Left colon (tissue), 2 donors: Measurements from ENCODE around the gene ZMYM5. TPM values are rescaled to one million over a fixed set of nuclear protein-coding genes. Genes with fewer than 3 reads are reported as not detected.
"Not testable (repeated sequence)": the region's sequence is repeated elsewhere in the genome, so short reads cannot be mapped to it uniquely, and the experiment has no call there.

Source experiments
- ATAC-seq: fragments of 200-7000 bp; cut with Tn5 transposase; one replicate; pipeline ENCODE4 v1.9.1; 2020; ENCODE audit warnings: mild to moderate bottlenecking, moderate library complexity
- DNase-seq, 2 donors: peaks; one replicate each; pipeline ENCODE4 v3.0.0-alpha.2; 2020
- intact Hi-C, 2 donors: fragments of 100-400 bp; cut with DNase I in 1 of 2; cut with micrococcal nuclease in 1 of 2; formaldehyde crosslinking; loops; one replicate each; pipeline versions ENCODE4 v1.11.2 to v1.14.0; 2022; cut with DNase I, micrococcal nuclease
- long read RNA-seq: library from polyadenylated mRNA; unstranded; transcript quantifications from one replicate; pipeline ENCODE4 v2.0.0, GENCODE V29; 2021
- total RNA-seq, 2 donors: library from RNA; stranded (reverse); fragmentation: NEBNext Ultra II Directional; extraction: Animal tissue kit (Norgen Biotek cat#: 25700); gene quantifications; one replicate each; pipeline ENCODE4 v1.2.1, GENCODE V29; 2021
- donor health status: DM: no; HTN: no; CAD: no.
- donor health status: DM: yes; HTN: yes; CAD: no.

ZMYM5 gene
- 1 to 10 TPM; 7.8 to 9.5 TPM for total RNA-seq
- long read RNA-seq, transcript ZMYM5-201 (8 exons, 3,268 nt) = major isoform, 5 of 17 reads
- long read RNA-seq, partial matches to known transcripts = 1 of 17 reads
- long read RNA-seq, other reads (novel, unspliced or antisense) = 6 of 17 reads

- DNase-seq = peak; percentile 96 to 99
- intact Hi-C loops = loop anchor here in 1 of 2 donors (5.0 kb wide), 2 partner anchors 81 to 94 kb away; partner anchors contain the start of genes PSPC1 and ZMYM2
- peak; percentile 90 for ATAC-seq
Observed at GRCh38 chr13:19863323-19864023, at the start of gene ZMYM5. Gene ZMYM5, minus strand, starts transcription at chr13:19863649. Its CDS starts 11,469 bp downstream, at chr13:19852180.

- intact Hi-C loops = no loop called here
- DNase-seq (peak; percentile 47 to 51), ATAC-seq (peak; percentile 95)
Observed at GRCh38 chr13:19910336-19911072, 47.1 kb upstream of the ZMYM5 start.

- intact Hi-C loops = no loop called here
- no peak for DNase-seq
- ATAC-seq = no peak
Observed at GRCh38 chr13:19908350-19908986, 45.0 kb upstream of the ZMYM5 start.

GRCh38 chr13:19905487-19906195 is 42.2 kb upstream of the ZMYM5 start:
- intact Hi-C loops = not testable (repeated sequence)
- ATAC-seq = peak; percentile 59

GRCh38 chr13:19890030-19890429 is 26.6 kb upstream of the ZMYM5 start:
- no peak for ATAC-seq
- no peak for DNase-seq
- intact Hi-C loops = no loop called here

More at GRCh38 chr13:19905487-19906195, 42.2 kb upstream of the ZMYM5 start:
- not testable (repeated sequence) for DNase-seq

- intact Hi-C loops = no loop called here
- DNase-seq (no peak), ATAC-seq (no peak)
Observed at GRCh38 chr13:19888799-19889198, 25.4 kb upstream of the ZMYM5 start.

- DNase-seq = no peak
- intact Hi-C loops = no loop called here
Observed at GRCh38 chr13:19882231-19882630, 18.8 kb upstream of the ZMYM5 start.

GRCh38 chr13:19881641-19882040 is 18.2 kb upstream of the ZMYM5 start:
- no peak for ATAC-seq
- intact Hi-C loops = no loop called here
- DNase-seq = no peak

More at GRCh38 chr13:19882231-19882630, 18.8 kb upstream of the ZMYM5 start:
- ATAC-seq = no peak

GRCh38 chr13:19864746-19865309 is 1.4 kb upstream of the ZMYM5 start:
- ATAC-seq (peak; percentile 16), DNase-seq (peak; percentile 54 to 74)
- intact Hi-C loops = loop anchor here in 1 of 2 donors (5.0 kb wide), 2 partner anchors 83 to 92 kb away; partner anchors contain the start of genes PSPC1 and ZMYM2

GRCh38 chr13:19864024-19864745 is 736 bp upstream of the ZMYM5 start:
- ATAC-seq (peak; percentile 49), DNase-seq (peak; percentile 69 to 79)
- intact Hi-C loops = loop anchor here in 1 of 2 donors (5.0 kb wide), 2 partner anchors 82 to 93 kb away; partner anchors contain the start of genes PSPC1 and ZMYM2

GRCh38 chr13:19862481-19863313 is 752 bp downstream of the ZMYM5 start:
- peak; percentile 9 for ATAC-seq
- peak; percentile 43 to 52 for DNase-seq
- intact Hi-C loops = loop anchor here in 1 of 2 donors (5.0 kb wide), 2 partner anchors 80 to 95 kb away; partner anchors contain the start of genes PSPC1 and ZMYM2

- intact Hi-C loops = loop anchor here in 1 of 2 donors (5.0 kb wide), 2 partner anchors 79 to 96 kb away; partner anchors contain the start of genes PSPC1 and ZMYM2
- ATAC-seq (no peak), DNase-seq (no peak)
Observed at GRCh38 chr13:19861762-19862161, 1.7 kb downstream of the ZMYM5 start.

GRCh38 chr13:19860884-19861655 is 2.4 kb downstream of the ZMYM5 start:
- intact Hi-C loops = loop anchor here in 1 of 2 donors (5.0 kb wide), 2 partner anchors 79 to 96 kb away; partner anchors contain the start of genes PSPC1 and ZMYM2
- ATAC-seq = no peak
- DNase-seq = no peak

- ATAC-seq, DNase-seq, intact Hi-C loops: not testable (repeated sequence)
Observed at GRCh38 chr13:19857637-19858036, 5.8 kb downstream of the ZMYM5 start.

GRCh38 chr13:19852766-19853165 is 10.7 kb downstream of the ZMYM5 start:
- DNase-seq (no peak), ATAC-seq (no peak)
- intact Hi-C loops = no loop called here

- intact Hi-C loops = no loop called here
- DNase-seq (no peak), ATAC-seq (peak; percentile 26)
Observed at GRCh38 chr13:19845758-19846157, 17.7 kb downstream of the ZMYM5 start.
